ENCODE data around the gene MMP1. TPM values are rescaled to one million over a fixed set of nuclear protein-coding genes. Genes with fewer than 3 reads are reported as not detected.

Gene MMP1
- polyA plus RNA-seq, 1 donor (not counting 4 experiments of a cell fraction or from before 2014, with no cell fraction given): 81.5 TPM

Other genes with a start within 250 kb of the MMP1 start
- not detected in 3 replicates for gene MMP20, start 172.8 kb downstream of the MMP1 start, polyA plus RNA-seq
- gene MMP27, start 92.4 kb downstream of the MMP1 start, polyA plus RNA-seq: not detected in 3 replicates
- gene MMP8, start 73.2 kb downstream of the MMP1 start, polyA plus RNA-seq: 0.09 to 0.33 TPM in 2 of 3 replicates, not detected in the other
- gene MMP10, start 17.5 kb downstream of the MMP1 start, polyA plus RNA-seq: 19.1 to 45.7 TPM (median 44.4 TPM) in 3 replicates
- 2.4 to 35.1 TPM (median 8.3 TPM) in 3 replicates for gene MMP3, start 45.4 kb upstream of the MMP1 start, polyA plus RNA-seq
- gene MMP12, start 76.8 kb upstream of the MMP1 start, polyA plus RNA-seq: 0.05 to 0.28 TPM in 2 of 3 replicates, not detected in the other
- gene MMP13, start 157.6 kb upstream of the MMP1 start, polyA plus RNA-seq: 0.05 TPM in 1 of 3 replicates, not detected in the others

All from keratinocyte (primary cell).